Activated CD4-positive, alpha-beta T cell treated with anti-CD3 and anti-CD28 coated beads for 36 hours (primary cell): ENCODE results near the gene SLC25A39. TPM values are rescaled to one million over a fixed set of nuclear protein-coding genes. Genes with fewer than 3 reads are reported as not detected.

ENCODE experiments used
- ATAC-seq: fragments of 200-7000 bp; cut with Tn5 transposase; one replicate; pipeline ENCODE4 v1.10.0; 2021; ENCODE audit warnings: mild to moderate bottlenecking, moderate library complexity
- CTCF ChIA-PET: fragments of 350-600 bp; sonication (Branson Sonifier 250); formaldehyde crosslinking; loops from one replicate; lab custom pipeline; 2021; ENCODE audit warnings: antibody characterized with exemption; lab: Charles Lee
- POLR2A ChIA-PET: fragments of 350-600 bp; sonication (Branson Sonifier 250); formaldehyde crosslinking; loops from one replicate; lab custom pipeline; 2021; ENCODE audit warnings: antibody characterized with exemption, inconsistent platforms; lab: Charles Lee
- DNase-seq: peaks from one replicate; pipeline ENCODE4 v3.0.0-alpha.2; 2020
- H3K27ac Mint-ChIP-seq: one replicate; pipeline ENCODE4 v1.8.0; 2021; ENCODE audit warnings: mixed read lengths
- H3K27me3 Mint-ChIP-seq: one replicate; pipeline ENCODE4 v1.8.0; 2021; ENCODE audit warnings: mixed read lengths
- H3K36me3 Mint-ChIP-seq: one replicate; pipeline ENCODE4 v1.8.0; 2021; ENCODE audit warnings: low read depth, mixed read lengths
- H3K4me1 Mint-ChIP-seq: one replicate; pipeline ENCODE4 v1.8.0; 2021; ENCODE audit warnings: mixed read lengths
- H3K4me3 Mint-ChIP-seq: one replicate; pipeline ENCODE4 v1.8.0; 2021; ENCODE audit warnings: mild to moderate bottlenecking, moderate library complexity, mixed read lengths
- H3K9me3 Mint-ChIP-seq: one replicate; pipeline ENCODE4 v1.8.0; 2021; ENCODE audit warnings: low read depth, mixed read lengths
- intact Hi-C, 2 experiments: fragments of 100-400 bp; cut with DNase I in 1 of 2; cut with micrococcal nuclease in 1 of 2; formaldehyde crosslinking; loops; one replicate each; pipeline versions ENCODE4 v1.14.2 to v1.15.1; 2022 to 2024; cut with DNase I, micrococcal nuclease
- total RNA-seq, 2 experiments: library from RNA; stranded (reverse); gene quantifications; one replicate each; pipeline ENCODE4 v1.2.3, GENCODE V29; 2021

The SLC25A39 gene
- total RNA-seq, 2 experiments from 2014 or later = 127 to 129 TPM

DNA sequence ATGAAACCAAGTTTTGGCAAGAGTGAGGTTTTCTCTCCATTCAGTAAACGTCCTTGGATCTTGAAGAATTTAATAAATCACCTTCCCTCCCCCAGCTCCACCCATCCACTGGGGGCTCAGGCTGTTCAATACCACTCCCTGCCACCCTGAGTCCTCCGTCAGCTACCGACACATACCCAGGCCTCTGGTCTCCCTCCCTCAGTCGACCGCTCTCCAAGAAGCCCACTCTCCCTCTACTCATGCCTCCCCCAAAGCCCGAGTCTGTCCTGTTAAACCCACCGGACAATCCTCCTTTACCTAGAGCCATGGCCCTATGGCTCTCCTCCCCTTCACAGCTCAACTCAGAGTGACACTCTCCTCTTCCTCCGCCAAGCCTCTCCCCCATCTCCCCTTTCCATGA lies 37.0 kb downstream of the SLC25A39 start:
- intact Hi-C loops = no loop called here
- ChIA-PET POLR2A (interaction anchor here (0.6 kb wide), 1 partner anchor 70 kb away, joined by 3 read pairs; no protein-coding TSS in a partner anchor), CTCF (interaction anchor here (0.8 kb wide), 1 partner anchor 43 kb away, joined by 3 read pairs; no protein-coding TSS in a partner anchor)
- DNase-seq (no peak), ATAC-seq (no peak)
- no peaks in the 10 kb centered on the region for H3K9me3 Mint-ChIP-seq
- peaks cover 2% of the 10 kb centered on the region for H3K27me3 Mint-ChIP-seq
- H3K36me3 Mint-ChIP-seq = no peaks in the 10 kb centered on the region
- H3K4me1 Mint-ChIP-seq = no peaks in the 10 kb centered on the region
- H3K27ac Mint-ChIP-seq = no peak overlapping the region
- H3K4me3 Mint-ChIP-seq = no peak overlapping the region

DNA sequence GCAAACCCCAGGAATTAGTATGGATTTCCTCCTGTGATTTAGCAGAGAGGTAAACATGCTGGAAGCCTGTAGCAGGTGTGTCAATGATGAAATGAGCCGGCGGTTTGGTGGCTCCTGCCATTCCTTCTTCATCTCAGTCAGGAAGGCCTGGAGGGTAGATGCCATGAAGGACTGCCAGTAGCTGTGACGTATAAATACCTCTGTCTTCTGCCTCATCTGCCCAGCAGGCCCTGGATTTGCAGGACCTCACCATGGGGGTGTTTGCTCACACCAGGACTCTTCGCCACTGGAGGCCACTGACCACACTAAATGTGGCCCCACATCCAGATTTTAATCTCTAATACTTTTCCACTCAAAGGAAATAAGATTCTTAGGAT lies 40.6 kb downstream of the SLC25A39 start:
- CTCF ChIA-PET = no interaction called here
- ATAC-seq (no peak), DNase-seq (no peak)
- POLR2A ChIA-PET = no interaction called here
- H3K27me3 Mint-ChIP-seq = no peaks in the 10 kb centered on the region
- H3K27ac Mint-ChIP-seq = no peak overlapping the region
- no peak overlapping the region for H3K4me3 Mint-ChIP-seq
- no peaks in the 10 kb centered on the region for H3K9me3 Mint-ChIP-seq
- intact Hi-C loops = no loop called here
- no peaks in the 10 kb centered on the region for H3K36me3 Mint-ChIP-seq
- peaks cover 2% of the 10 kb centered on the region for H3K4me1 Mint-ChIP-seq

DNA sequence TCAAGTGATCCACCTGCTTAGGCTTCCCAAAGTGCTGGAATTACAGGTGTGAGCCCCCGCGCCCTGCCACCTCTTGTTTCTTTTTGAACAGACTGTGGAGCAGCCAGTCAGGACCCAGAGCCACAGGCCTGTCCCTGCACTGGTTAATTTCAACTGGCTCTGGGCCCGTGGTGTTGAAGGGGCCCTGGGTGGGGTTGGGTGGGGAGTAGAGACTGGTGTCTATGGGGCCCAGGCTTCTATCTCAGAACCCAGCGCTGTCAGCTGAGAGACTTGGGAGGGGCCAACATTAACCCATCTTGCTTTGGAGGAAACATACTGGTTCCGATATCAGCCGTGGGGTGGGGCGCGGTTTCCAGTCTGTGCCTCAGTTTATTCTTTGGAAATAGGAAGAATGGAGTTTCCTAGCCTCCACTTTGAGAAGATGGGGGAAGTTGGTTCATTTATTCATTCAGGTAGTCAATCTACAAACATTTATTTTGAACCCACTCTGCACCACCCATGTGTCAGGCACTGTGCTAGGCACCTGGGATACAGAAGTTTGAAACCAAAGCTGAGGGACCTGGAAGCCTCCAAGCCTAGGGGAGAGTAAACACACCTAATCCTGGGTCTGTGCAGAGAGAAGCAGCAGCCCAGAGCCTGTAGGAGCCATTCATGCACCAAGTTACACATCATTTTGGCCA lies 41.1 kb downstream of the SLC25A39 start:
- DNase-seq (no peak), ATAC-seq (no peak)
- CTCF ChIA-PET = no interaction called here
- no peaks in the 10 kb centered on the region for H3K36me3 Mint-ChIP-seq
- H3K4me3 Mint-ChIP-seq = no peak overlapping the region
- no peaks in the 10 kb centered on the region for H3K27me3 Mint-ChIP-seq
- no peaks in the 10 kb centered on the region for H3K9me3 Mint-ChIP-seq
- no peak overlapping the region for H3K27ac Mint-ChIP-seq
- POLR2A ChIA-PET = no interaction called here
- intact Hi-C loops = no loop called here
- peaks cover 2% of the 10 kb centered on the region for H3K4me1 Mint-ChIP-seq

DNA sequence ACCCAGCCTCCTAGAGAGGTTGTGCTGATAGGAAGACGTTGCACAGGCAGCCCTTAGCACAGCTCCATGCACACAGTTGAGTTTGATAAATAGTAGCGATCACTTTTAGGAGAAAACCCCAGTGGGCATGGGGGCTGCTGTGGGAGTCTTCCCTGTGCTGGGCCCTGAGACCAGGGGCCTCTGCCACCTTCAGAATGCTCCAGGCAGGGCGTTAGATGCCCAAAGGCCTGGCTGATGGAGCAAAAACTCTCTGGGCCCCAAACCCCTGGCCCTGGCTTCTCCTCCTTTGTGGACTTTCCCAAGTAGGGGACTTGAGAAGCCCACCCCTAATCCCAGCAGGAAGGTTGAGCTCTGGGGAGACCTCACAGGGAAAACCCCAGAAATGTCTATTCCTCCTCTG lies 42.4 kb downstream of the SLC25A39 start:
- Mint-ChIP-seq H3K4me3 (no peak overlapping the region), H3K27me3 (peaks cover 3% of the 10 kb centered on the region), H3K27ac (no peak overlapping the region), H3K9me3 (no peaks in the 10 kb centered on the region), H3K4me1 (peaks cover 2% of the 10 kb centered on the region), H3K36me3 (no peaks in the 10 kb centered on the region)
- DNase-seq (no peak), ATAC-seq (no peak)
- intact Hi-C loops = no loop called here
- POLR2A ChIA-PET = no interaction called here
- CTCF ChIA-PET = no interaction called here

DNA sequence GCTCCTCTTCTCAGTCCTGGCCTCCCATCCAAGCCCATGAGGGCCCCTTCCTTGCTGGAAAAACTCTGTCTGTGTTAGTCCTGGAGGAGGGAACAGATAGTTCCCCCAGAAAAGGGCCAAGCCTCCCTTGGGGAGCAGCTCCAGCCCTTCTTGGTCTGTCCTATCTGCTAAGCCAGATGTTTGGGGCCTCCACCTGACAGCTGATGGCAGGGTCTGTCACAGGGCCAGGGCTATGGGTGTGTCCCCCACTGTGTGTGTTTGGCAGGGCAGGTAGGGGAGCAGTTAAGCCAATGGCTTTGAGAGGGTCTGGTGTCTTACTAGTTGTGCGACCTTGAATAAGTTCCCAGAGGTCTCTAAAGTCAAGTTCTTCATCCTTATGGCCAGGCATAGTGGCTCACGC lies 43.1 kb downstream of the SLC25A39 start:
- intact Hi-C loops = no loop called here
- H3K27ac Mint-ChIP-seq = no peak overlapping the region
- no peaks in the 10 kb centered on the region for H3K9me3 Mint-ChIP-seq
- no peak for DNase-seq
- H3K4me1 Mint-ChIP-seq = peaks cover 2% of the 10 kb centered on the region
- no peaks in the 10 kb centered on the region for H3K36me3 Mint-ChIP-seq
- ChIA-PET CTCF (interaction anchor here (0.5 kb wide), 1 partner anchor 435 kb away, joined by 3 read pairs; no protein-coding TSS in a partner anchor), POLR2A (no interaction called here)
- peaks cover 3% of the 10 kb centered on the region for H3K27me3 Mint-ChIP-seq
- no peak overlapping the region for H3K4me3 Mint-ChIP-seq
- ATAC-seq = no peak

DNA sequence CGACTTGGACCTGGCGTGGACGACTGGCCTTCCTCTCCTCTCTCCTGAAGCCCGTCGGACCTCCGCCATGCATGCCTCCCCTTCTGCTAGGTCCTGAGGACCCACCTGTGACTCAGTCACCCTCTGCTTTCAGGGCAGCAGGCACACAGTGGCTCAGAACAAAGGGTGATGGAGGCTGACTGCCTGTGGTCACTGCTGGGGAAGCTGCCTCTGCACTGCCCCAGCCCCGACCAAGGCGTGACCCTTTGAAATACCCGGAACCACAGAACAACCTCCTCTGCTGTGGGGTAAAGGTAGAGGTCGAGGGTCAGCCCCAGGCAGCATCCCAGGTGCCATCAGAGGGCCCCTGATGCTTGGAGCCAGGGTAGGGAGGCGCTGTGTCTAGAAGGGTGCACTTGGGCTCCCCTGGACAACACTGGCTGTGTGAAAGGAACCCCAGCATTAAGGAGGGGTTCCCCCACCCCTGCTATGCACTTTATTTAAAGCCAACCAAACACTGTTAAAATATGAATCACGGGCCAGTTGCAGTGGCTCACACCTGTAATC lies 44.2 kb downstream of the SLC25A39 start:
- Mint-ChIP-seq H3K4me3 (no peak overlapping the region), H3K36me3 (no peaks in the 10 kb centered on the region), H3K9me3 (no peaks in the 10 kb centered on the region)

DNA sequence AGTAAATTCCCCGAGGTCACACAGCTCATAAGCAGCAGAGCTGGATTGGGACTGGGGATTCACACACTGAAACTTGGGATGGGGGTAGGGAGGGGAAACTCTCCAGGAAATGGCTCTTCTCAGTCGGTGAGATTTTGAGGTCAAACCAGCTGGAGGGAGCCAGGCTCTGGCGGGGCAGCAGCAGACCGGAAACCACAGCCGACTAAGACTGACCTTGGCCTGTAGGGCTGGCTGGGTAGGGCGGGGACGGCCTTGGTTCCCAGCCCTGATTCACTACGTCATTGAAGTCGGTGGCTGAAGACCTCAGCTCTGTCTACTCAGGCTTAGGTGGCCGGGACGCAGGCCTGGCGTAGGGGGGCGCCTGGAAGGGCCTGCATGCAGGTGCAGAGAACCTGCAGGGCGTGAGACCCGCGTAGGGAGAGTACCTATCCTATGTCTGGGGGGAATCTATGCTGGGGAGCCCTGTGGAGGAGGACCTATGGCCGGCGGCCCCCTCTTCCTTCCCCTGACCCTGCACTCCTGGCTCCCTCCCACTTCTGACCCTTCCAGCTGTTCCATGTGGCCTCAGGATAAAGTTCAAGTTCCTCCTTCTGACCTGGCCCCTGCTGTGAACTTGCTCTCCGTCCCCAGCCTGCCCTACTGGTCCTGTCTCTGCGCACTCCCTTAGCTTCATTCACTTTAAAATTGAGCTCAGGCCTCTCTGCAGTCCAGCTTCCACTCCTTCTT lies 44.8 kb downstream of the SLC25A39 start:
- intact Hi-C loops = no loop called here
- POLR2A ChIA-PET = no interaction called here
- no peak overlapping the region for H3K4me3 Mint-ChIP-seq
- H3K27me3 Mint-ChIP-seq = peaks cover 3% of the 10 kb centered on the region
- ATAC-seq = peak; percentile 61
- no peak overlapping the region for H3K27ac Mint-ChIP-seq
- peaks cover 2% of the 10 kb centered on the region for H3K4me1 Mint-ChIP-seq
- peak; percentile 24 for DNase-seq
- H3K9me3 Mint-ChIP-seq = no peaks in the 10 kb centered on the region
- H3K36me3 Mint-ChIP-seq = no peaks in the 10 kb centered on the region
- CTCF ChIA-PET = interaction anchor here (1.3 kb wide), 1 partner anchor 65 kb away, joined by 3 read pairs; the partner anchor contains the start of gene GRN

More for the DNA sequence above, 44.2 kb downstream of the SLC25A39 start:
- Mint-ChIP-seq H3K4me1 (peaks cover 2% of the 10 kb centered on the region), H3K27ac (no peak overlapping the region), H3K27me3 (peaks cover 3% of the 10 kb centered on the region)
- no peak for DNase-seq
- CTCF ChIA-PET = interaction anchor here (1.3 kb wide), 1 partner anchor 65 kb away, joined by 3 read pairs; the partner anchor contains the start of gene GRN
- ATAC-seq = no peak
- POLR2A ChIA-PET = no interaction called here
- intact Hi-C loops = no loop called here

DNA sequence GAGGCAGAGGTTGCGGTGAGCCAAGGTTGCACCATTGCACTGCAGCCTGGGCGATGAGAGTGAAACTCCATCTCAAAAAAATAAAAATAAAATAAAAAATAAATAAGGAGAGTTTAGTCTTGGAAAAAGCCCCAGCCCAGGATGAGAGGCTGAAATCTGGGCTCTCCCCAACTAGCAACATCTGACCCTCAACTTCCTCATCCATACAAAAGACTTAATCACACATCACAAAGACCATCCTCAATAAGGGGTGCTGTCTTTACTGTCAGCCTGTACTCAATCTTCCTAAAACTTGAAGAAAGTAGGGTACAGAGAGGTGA lies 45.3 kb downstream of the SLC25A39 start:
- Mint-ChIP-seq H3K27ac (no peak overlapping the region), H3K4me1 (peaks cover 2% of the 10 kb centered on the region), H3K36me3 (no peaks in the 10 kb centered on the region), H3K27me3 (peaks cover 3% of the 10 kb centered on the region), H3K4me3 (no peak overlapping the region), H3K9me3 (no peaks in the 10 kb centered on the region)
- ATAC-seq (no peak), DNase-seq (no peak)
- ChIA-PET CTCF (interaction anchor here (1.3 kb wide), 1 partner anchor 66 kb away, joined by 3 read pairs; the partner anchor contains the start of gene GRN), POLR2A (no interaction called here)
- intact Hi-C loops = no loop called here

DNA sequence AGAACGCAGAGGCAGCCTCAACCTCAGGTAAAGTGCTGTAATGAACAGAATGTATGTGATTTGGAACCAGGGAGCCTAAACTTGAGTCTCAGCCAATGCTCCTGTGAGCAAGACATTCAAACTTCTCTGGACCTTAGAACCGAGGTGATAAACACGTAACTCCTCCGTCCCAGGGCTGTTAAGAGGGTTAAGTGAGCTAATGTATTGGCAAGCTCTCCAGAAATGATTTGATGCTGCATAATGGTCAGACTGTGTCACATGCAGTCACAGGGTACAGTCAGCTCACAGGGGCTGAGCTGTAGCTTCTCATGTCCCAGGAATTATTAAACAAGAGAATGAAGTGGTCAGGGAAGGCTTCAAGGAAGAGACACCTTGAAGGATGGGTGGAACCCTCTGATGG lies 46.6 kb downstream of the SLC25A39 start:
- Mint-ChIP-seq H3K9me3 (no peaks in the 10 kb centered on the region), H3K4me3 (no peak overlapping the region), H3K27ac (no peak overlapping the region), H3K4me1 (peaks cover 2% of the 10 kb centered on the region), H3K27me3 (peaks cover 3% of the 10 kb centered on the region), H3K36me3 (no peaks in the 10 kb centered on the region)
- ChIA-PET POLR2A (interaction anchor here (0.5 kb wide), 1 partner anchor 56 kb away, joined by 6 read pairs; no protein-coding TSS in a partner anchor), CTCF (interaction anchor here (0.6 kb wide), 1 partner anchor 233 kb away, joined by 3 read pairs; no protein-coding TSS in a partner anchor)
- no peak for ATAC-seq
- no peak for DNase-seq
- intact Hi-C loops = no loop called here

DNA sequence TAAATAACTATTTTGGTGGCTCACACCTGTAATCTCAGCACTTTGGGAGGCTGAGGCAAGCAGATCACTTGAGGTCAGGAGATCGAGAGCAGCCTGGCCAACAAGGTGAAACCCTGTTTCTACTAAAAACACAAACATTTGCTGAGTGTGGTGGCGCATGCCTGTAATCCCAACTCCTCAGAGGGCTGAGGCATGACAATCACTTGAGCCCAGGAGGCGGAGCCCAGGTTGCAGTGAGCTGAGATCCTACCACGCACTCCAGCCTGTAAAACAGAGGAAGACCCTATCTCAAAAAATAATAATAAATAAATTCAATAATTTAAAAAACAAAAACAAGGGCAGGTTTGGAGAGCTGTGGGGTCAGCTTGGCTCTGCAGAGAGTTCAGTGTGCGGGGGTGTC lies 51.0 kb downstream of the SLC25A39 start:
- H3K27me3 Mint-ChIP-seq = peaks cover 8% of the 10 kb centered on the region
- no peaks in the 10 kb centered on the region for H3K9me3 Mint-ChIP-seq
- intact Hi-C loops = no loop called here
- H3K4me3 Mint-ChIP-seq = no peak overlapping the region
- CTCF ChIA-PET = interaction anchor here (0.8 to 1.1 kb wide), 2 partner anchors 10 to 89 kb away, joined by 3 to 4 read pairs; no protein-coding TSS in a partner anchor
- POLR2A ChIA-PET = no interaction called here
- ATAC-seq = no peak
- no peak for DNase-seq
- H3K4me1 Mint-ChIP-seq = no peaks in the 10 kb centered on the region
- H3K27ac Mint-ChIP-seq = no peak overlapping the region
- H3K36me3 Mint-ChIP-seq = no peaks in the 10 kb centered on the region

DNA sequence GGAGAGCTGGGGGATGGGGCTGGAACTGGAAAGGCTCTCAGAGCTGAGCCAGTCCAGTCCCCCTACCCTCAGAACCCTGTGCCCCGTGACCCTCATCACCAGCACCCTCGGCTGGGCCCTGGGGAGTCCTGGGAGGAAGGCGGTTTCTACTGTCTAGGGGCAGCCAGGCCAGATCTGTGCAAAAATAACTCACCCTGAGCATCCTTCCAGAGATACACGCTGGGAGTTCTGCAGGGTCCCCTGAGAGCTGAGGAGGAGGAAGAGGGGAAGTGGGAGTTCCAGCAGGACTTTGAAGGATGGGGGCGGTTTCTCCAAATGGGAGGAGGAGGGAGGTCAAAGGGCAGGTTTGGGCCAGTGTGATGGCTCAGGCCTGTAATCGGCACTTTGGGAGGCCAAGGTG lies 51.7 kb downstream of the SLC25A39 start:
- Mint-ChIP-seq H3K27ac (no peak overlapping the region), H3K4me1 (no peaks in the 10 kb centered on the region), H3K4me3 (no peak overlapping the region), H3K36me3 (no peaks in the 10 kb centered on the region), H3K27me3 (peaks cover 6% of the 10 kb centered on the region), H3K9me3 (no peaks in the 10 kb centered on the region)
- ChIA-PET POLR2A (no interaction called here), CTCF (interaction anchor here (0.8 to 1.1 kb wide), 2 partner anchors 10 to 90 kb away, joined by 3 to 4 read pairs; no protein-coding TSS in a partner anchor)
- ATAC-seq = no peak
- no peak for DNase-seq
- intact Hi-C loops = no loop called here
